GM13976 (cell line): ENCODE data around the gene KIAA1328.
"Not testable (repeated sequence)": the region's sequence is repeated elsewhere in the genome, so short reads cannot be mapped to it uniquely, and the experiment has no call there.

Experiments
- DNase-seq: peaks from one replicate; pipeline ENCODE4 v3.0.0; 2012; ENCODE audit warnings: low spot score
- in situ Hi-C: fragments of 300-500 bp; cut with MboI; formaldehyde crosslinking; loops from one replicate; pipeline ENCODE4 v1.12.0; 2022; ENCODE audit warnings: low sequenced_read_pairs, mixed read lengths, inconsistent platforms; ENCODE audit not compliant: unreplicated experiment
- TF ChIP-seq, protein P1 (sequence below): IDR thresholded peaks from 2 replicates; pipeline ENCODE4 v1.5.1; 2012; ENCODE audit warnings: borderline replicate concordance, mild to moderate bottlenecking; ENCODE audit not compliant: insufficient read depth; ENCODE audit errors: extremely low read depth, missing control alignments, control extremely low read depth

KIAA1328 gene

GRCh38 chr18:36900466-36900865 is 71.5 kb downstream of the KIAA1328 start:
- TF ChIP-seq, protein P1, sequence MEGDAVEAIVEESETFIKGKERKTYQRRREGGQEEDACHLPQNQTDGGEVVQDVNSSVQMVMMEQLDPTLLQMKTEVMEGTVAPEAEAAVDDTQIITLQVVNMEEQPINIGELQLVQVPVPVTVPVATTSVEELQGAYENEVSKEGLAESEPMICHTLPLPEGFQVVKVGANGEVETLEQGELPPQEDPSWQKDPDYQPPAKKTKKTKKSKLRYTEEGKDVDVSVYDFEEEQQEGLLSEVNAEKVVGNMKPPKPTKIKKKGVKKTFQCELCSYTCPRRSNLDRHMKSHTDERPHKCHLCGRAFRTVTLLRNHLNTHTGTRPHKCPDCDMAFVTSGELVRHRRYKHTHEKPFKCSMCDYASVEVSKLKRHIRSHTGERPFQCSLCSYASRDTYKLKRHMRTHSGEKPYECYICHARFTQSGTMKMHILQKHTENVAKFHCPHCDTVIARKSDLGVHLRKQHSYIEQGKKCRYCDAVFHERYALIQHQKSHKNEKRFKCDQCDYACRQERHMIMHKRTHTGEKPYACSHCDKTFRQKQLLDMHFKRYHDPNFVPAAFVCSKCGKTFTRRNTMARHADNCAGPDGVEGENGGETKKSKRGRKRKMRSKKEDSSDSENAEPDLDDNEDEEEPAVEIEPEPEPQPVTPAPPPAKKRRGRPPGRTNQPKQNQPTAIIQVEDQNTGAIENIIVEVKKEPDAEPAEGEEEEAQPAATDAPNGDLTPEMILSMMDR = no peak
- DNase-seq = no peak
- in situ Hi-C loops = no loop called here

DNA sequence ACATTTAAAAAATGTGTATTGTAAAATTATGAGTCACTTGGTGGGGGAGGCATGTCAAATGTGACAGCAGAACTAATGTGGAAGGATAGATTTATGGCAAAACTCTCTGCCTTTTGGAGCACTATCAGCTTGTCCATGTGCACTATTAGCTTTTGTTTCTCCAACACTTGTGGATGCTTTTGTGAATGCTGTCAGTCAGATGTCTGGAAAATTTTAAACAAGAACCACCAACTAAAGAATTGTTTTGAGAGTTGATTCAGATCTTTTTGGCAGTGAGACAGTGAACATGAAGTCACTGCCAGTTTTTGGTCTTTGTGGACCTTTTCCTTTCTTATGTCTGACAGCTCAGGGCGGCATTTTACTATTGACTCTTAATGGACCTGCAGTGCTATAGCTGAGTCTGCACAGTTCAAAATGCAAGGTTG is 72.4 kb downstream of the KIAA1328 start:
- in situ Hi-C loops = no loop called here
- TF ChIP-seq, protein P1 = no peak
- DNase-seq = no peak

DNA sequence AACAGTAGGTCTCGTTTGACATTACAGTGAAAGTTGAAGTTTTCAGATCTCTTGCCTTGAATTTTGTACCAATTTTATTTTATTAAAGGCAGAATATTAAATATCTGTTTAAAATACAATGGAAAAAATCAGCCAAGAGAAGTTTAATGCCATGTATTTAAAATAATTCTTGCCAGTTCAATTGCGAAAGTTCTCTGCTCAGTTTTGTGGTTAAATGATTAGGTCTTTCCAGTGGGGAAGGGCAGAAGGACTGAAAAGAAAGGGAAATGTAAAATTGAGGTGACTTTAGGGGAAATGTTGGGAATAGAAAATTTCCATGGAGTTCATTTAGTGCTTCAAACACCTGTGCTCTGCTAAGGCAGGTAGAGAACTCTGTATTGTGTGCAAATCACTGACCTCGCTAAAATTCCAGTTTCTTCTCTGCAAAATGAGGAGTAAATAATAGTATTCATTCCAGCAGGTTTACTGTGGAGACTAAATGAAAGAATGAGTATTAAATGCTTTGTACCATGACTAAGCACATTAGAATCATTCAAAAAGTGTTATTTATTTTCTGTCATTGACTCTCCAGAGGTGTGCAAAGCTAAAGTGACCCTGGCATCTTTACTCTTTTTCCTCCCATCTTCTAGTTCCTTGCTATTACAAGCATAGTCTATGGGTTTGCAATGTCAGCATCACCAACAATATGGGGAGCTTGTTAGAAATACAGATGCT is 74.4 kb downstream of the KIAA1328 start:
- DNase-seq = no peak
- TF ChIP-seq, protein P1 = no peak
- in situ Hi-C loops = no loop called here

DNA sequence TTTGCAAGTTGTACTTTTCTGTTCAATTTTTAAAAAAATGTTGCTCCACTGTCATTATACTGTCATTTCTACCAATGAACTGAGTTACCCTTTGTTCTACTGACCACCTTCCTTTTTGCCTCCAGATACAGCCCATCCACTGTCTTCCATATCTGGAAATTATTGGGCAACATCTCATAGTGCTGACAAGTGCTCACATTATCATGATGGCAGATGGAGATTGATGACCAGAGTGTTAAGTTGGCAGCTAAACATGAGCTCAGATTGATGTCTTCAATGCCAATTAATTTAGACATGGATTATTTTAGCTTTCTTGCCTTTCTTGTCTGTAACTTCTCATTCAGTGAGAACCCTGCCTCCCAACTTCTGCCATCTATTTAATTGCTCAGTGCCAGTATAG is 76.6 kb downstream of the KIAA1328 start:
- DNase-seq = no peak
- TF ChIP-seq, protein P1 = no peak
- in situ Hi-C loops = no loop called here

GRCh38 chr18:36909282-36909681 is 80.4 kb downstream of the KIAA1328 start:
- in situ Hi-C loops, DNase-seq: not testable (repeated sequence)

DNA sequence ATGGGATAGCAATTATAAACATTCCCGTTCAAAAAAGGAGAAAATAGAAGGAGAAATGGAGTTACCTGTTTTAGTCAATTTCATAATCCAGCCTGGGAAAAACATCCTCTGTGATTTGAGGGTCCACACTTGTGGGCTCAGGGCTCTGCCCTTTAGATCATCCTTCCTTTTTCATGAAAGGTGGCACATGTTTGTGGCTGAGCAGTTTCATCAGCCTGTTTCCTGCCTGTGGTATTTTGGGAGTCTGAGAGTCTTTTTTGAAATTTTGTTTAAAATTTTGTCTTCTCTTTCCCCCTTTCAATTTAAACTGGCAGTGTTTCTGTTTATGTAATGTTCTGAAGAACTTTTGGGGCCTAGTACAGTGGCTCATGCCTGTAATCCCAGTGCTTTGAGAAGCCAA is 84.0 kb downstream of the KIAA1328 start:
- DNase-seq = no peak
- TF ChIP-seq, protein P1 = no peak
- in situ Hi-C loops = no loop called here

- in situ Hi-C loops = no loop called here
- TF ChIP-seq, protein P1 = no peak
- DNase-seq = no peak
Measured at GRCh38 chr18:36917907-36918306, 89.0 kb downstream of the KIAA1328 start.
